GM21447 (cell line): ENCODE results near the gene TTLL1.
"Not testable (repeated sequence)": the region's sequence is repeated elsewhere in the genome, so short reads cannot be mapped to it uniquely, and the experiment has no call there.

ENCODE experiments used
- ATAC-seq: cut with Tn5 transposase; IDR thresholded peaks from one replicate; pipeline ENCODE4 v1.9.1; 2021; ENCODE audit not compliant: unreplicated experiment

TTLL1 gene

GRCh38 chr22:43077121-43077877 is 11.9 kb downstream of the TTLL1 start:
- ATAC-seq, result no peak

- no peak for ATAC-seq
Observed at GRCh38 chr22:43066844-43067385, 22.3 kb downstream of the TTLL1 start.

- no peak for ATAC-seq
Observed at GRCh38 chr22:43066134-43066533, 23.1 kb downstream of the TTLL1 start.

- no peak for ATAC-seq
Observed at GRCh38 chr22:43060183-43060582, 29.0 kb downstream of the TTLL1 start.

GRCh38 chr22:43057641-43058040 is 31.6 kb downstream of the TTLL1 start:
- ATAC-seq, result no peak

- ATAC-seq, result no peak
Observed at GRCh38 chr22:43053176-43053575, 36.0 kb downstream of the TTLL1 start.

- no peak for ATAC-seq
Observed at GRCh38 chr22:43050995-43051394, 38.2 kb downstream of the TTLL1 start.

- no peak for ATAC-seq
Observed at GRCh38 chr22:43047605-43048004, 41.6 kb downstream of the TTLL1 start.

- ATAC-seq, result no peak
Observed at GRCh38 chr22:43044290-43044712, 44.9 kb downstream of the TTLL1 start.

GRCh38 chr22:43042101-43042780 is 47.0 kb downstream of the TTLL1 start:
- ATAC-seq, result no peak

- ATAC-seq, result no peak
Observed at GRCh38 chr22:43039800-43040199, 49.4 kb downstream of the TTLL1 start.

- no peak for ATAC-seq
Observed at GRCh38 chr22:43038325-43038724, 50.9 kb downstream of the TTLL1 start.

- ATAC-seq, result no peak
Observed at GRCh38 chr22:43036282-43036829, 52.8 kb downstream of the TTLL1 start.

- no peak for ATAC-seq
Observed at GRCh38 chr22:43035250-43035649, 53.9 kb downstream of the TTLL1 start.

GRCh38 chr22:43031617-43032016 is 57.6 kb downstream of the TTLL1 start:
- ATAC-seq, result no peak

GRCh38 chr22:43018615-43019014 is 70.6 kb downstream of the TTLL1 start:
- ATAC-seq, result no peak

GRCh38 chr22:43017525-43018460 is 71.4 kb downstream of the TTLL1 start:
- ATAC-seq, result no peak

- ATAC-seq, result not testable (repeated sequence)
Observed at GRCh38 chr22:43016150-43016549, 73.0 kb downstream of the TTLL1 start.

GRCh38 chr22:43015677-43016042 is 73.5 kb downstream of the TTLL1 start:
- no peak for ATAC-seq

- peak; percentile 84 for ATAC-seq
Observed at GRCh38 chr22:43014869-43015676, 74.1 kb downstream of the TTLL1 start, which contains the start of gene PACSIN2. Gene PACSIN2, minus strand, starts transcription at chr22:43015149. Its CDS starts 103,069 bp downstream, at chr22:42912080.
